ENCODE data around the gene AKNA. TPM values are rescaled to one million over a fixed set of nuclear protein-coding genes. Genes with fewer than 3 reads are reported as not detected.
A peak's percentile ranks its signal among the peaks of the same experiment; 100 is the strongest.

The AKNA gene
- total RNA-seq (2014; rRNA removed; shearing (Covaris generic)): 3.1 and 5.1 TPM in 2 replicates

- in situ Hi-C loops (cut with HindIII; ENCODE audit: low sequenced_read_pairs): no loop called here
- no peak for DNase-seq (ENCODE audit: low spot score)
Measured at GRCh38 chr9:114387680-114388356, at the start of gene AKNA. TSS of gene AKNA (minus strand) at chr9:114387982. CDS start at chr9:114381333, 6,649 bp downstream.

GRCh38 chr9:114437401-114437893 is 49.7 kb upstream of the AKNA start:
- DNase-seq (ENCODE audit: low spot score): no peak
- in situ Hi-C loops (cut with HindIII; ENCODE audit: low sequenced_read_pairs): no loop called here

- DNase-seq (ENCODE audit: low spot score): peak; percentile 74
- in situ Hi-C loops (cut with HindIII; ENCODE audit: low sequenced_read_pairs): no loop called here
Measured at GRCh38 chr9:114434878-114435311, 47.1 kb upstream of the AKNA start.

- no peak for DNase-seq (ENCODE audit: low spot score)
- in situ Hi-C loops (cut with HindIII; ENCODE audit: low sequenced_read_pairs): no loop called here
Measured at GRCh38 chr9:114433720-114434255, 46.0 kb upstream of the AKNA start.

- in situ Hi-C loops (cut with HindIII; ENCODE audit: low sequenced_read_pairs): no loop called here
- DNase-seq (ENCODE audit: low spot score): peak; percentile 86
Measured at GRCh38 chr9:114433086-114433485, 45.3 kb upstream of the AKNA start.

- in situ Hi-C loops (cut with HindIII; ENCODE audit: low sequenced_read_pairs): no loop called here
- peak; percentile 60 for DNase-seq (ENCODE audit: low spot score)
Measured at GRCh38 chr9:114432323-114433067, 44.7 kb upstream of the AKNA start.

GRCh38 chr9:114431770-114432169 is 44.0 kb upstream of the AKNA start:
- peak; percentile 69 for DNase-seq (ENCODE audit: low spot score)
- in situ Hi-C loops (cut with HindIII; ENCODE audit: low sequenced_read_pairs): no loop called here

GRCh38 chr9:114431003-114431402 is 43.2 kb upstream of the AKNA start:
- in situ Hi-C loops (cut with HindIII; ENCODE audit: low sequenced_read_pairs): no loop called here

GRCh38 chr9:114430457-114430856 is 42.7 kb upstream of the AKNA start:
- in situ Hi-C loops (cut with HindIII; ENCODE audit: low sequenced_read_pairs): no loop called here
- no peak for DNase-seq (ENCODE audit: low spot score)

More at GRCh38 chr9:114431003-114431402, 43.2 kb upstream of the AKNA start:
- no peak for DNase-seq (ENCODE audit: low spot score)

- no peak for DNase-seq (ENCODE audit: low spot score)
- in situ Hi-C loops (cut with HindIII; ENCODE audit: low sequenced_read_pairs): no loop called here
Measured at GRCh38 chr9:114429488-114429887, 41.7 kb upstream of the AKNA start.

- in situ Hi-C loops (cut with HindIII; ENCODE audit: low sequenced_read_pairs): no loop called here
- DNase-seq (ENCODE audit: low spot score): no peak
Measured at GRCh38 chr9:114428466-114428865, 40.7 kb upstream of the AKNA start.

GRCh38 chr9:114427644-114428043 is 39.9 kb upstream of the AKNA start:
- no peak for DNase-seq (ENCODE audit: low spot score)
- in situ Hi-C loops (cut with HindIII; ENCODE audit: low sequenced_read_pairs): no loop called here

GRCh38 chr9:114426046-114426948 is 38.5 kb upstream of the AKNA start:
- no peak for DNase-seq (ENCODE audit: low spot score)
- in situ Hi-C loops (cut with HindIII; ENCODE audit: low sequenced_read_pairs): no loop called here

GRCh38 chr9:114425126-114425525 is 37.3 kb upstream of the AKNA start:
- DNase-seq (ENCODE audit: low spot score): no peak
- in situ Hi-C loops (cut with HindIII; ENCODE audit: low sequenced_read_pairs): no loop called here

GRCh38 chr9:114424126-114424525 is 36.3 kb upstream of the AKNA start:
- in situ Hi-C loops (cut with HindIII; ENCODE audit: low sequenced_read_pairs): no loop called here
- DNase-seq (ENCODE audit: low spot score): no peak

GRCh38 chr9:114423181-114423580 is 35.4 kb upstream of the AKNA start:
- no peak for DNase-seq (ENCODE audit: low spot score)
- in situ Hi-C loops (cut with HindIII; ENCODE audit: low sequenced_read_pairs): no loop called here

- in situ Hi-C loops (cut with HindIII; ENCODE audit: low sequenced_read_pairs): no loop called here
- no peak for DNase-seq (ENCODE audit: low spot score)
Measured at GRCh38 chr9:114421147-114421546, 33.4 kb upstream of the AKNA start.

- in situ Hi-C loops (cut with HindIII; ENCODE audit: low sequenced_read_pairs): no loop called here
- DNase-seq (ENCODE audit: low spot score): no peak
Measured at GRCh38 chr9:114419796-114420195, 32.0 kb upstream of the AKNA start.

- no peak for DNase-seq (ENCODE audit: low spot score)
- in situ Hi-C loops (cut with HindIII; ENCODE audit: low sequenced_read_pairs): no loop called here
Measured at GRCh38 chr9:114418053-114418452, 30.3 kb upstream of the AKNA start.
